Progenitor cell of endocrine pancreas (in vitro differentiated cells): ENCODE measurements around the gene BCHE. TPM values are rescaled to one million over a fixed set of nuclear protein-coding genes. Genes with fewer than 3 reads are reported as not detected.

ENCODE experiments used
- DNase-seq: peaks from one replicate; pipeline ENCODE4 v3.0.0; 2021; ENCODE audit warnings: low spot score; ENCODE audit not compliant: unreplicated experiment
- H3K27ac Mint-ChIP-seq: 2 replicates; pipeline ENCODE4 v1.8.0; 2021; ENCODE audit warnings: mild to moderate bottlenecking, moderate library complexity, mixed read lengths
- H3K27me3 Mint-ChIP-seq: 2 replicates; pipeline ENCODE4 v1.8.0; 2021; ENCODE audit warnings: mixed read lengths
- H3K36me3 Mint-ChIP-seq: 2 replicates; pipeline ENCODE4 v1.8.0; 2022; ENCODE audit warnings: mixed read lengths; ENCODE audit not compliant: insufficient read depth
- H3K4me1 Mint-ChIP-seq: 2 replicates; pipeline ENCODE4 v1.8.0; 2021; ENCODE audit warnings: low read depth, mixed read lengths
- H3K4me3 Mint-ChIP-seq: 2 replicates; pipeline ENCODE4 v1.8.0; 2021; ENCODE audit warnings: low read depth, mild to moderate bottlenecking, moderate library complexity, mixed read lengths
- H3K9me3 Mint-ChIP-seq: 2 replicates; pipeline ENCODE4 v1.8.0; 2021; ENCODE audit warnings: low read depth, mixed read lengths
- CTCF ChIP-seq: fragments of 200-600 bp; sonication (generic); IDR thresholded peaks from one replicate; pipeline ENCODE4 v1.5.0; 2021; ENCODE audit warnings: antibody characterized with exemption, mild to moderate bottlenecking; ENCODE audit not compliant: unreplicated experiment
- total RNA-seq: library from RNA; stranded (reverse); gene quantifications from 2 replicates; pipeline ENCODE4 v1.2.1, GENCODE V29; 2021

Gene BCHE
- total RNA-seq, 1 donor from 2014 or later: 1.1 TPM

- TF ChIP-seq CTCF: no peak
- no peaks in the 10 kb centered on the region for H3K9me3 Mint-ChIP-seq
Measured at GRCh38 chr3:165749821-165750220, 87.4 kb downstream of the BCHE start.

GRCh38 chr3:165749241-165749640 is 88.0 kb downstream of the BCHE start:
- Mint-ChIP-seq H3K27ac (no peak overlapping the region), H3K36me3 (no peaks in the 10 kb centered on the region), H3K4me3 (no peak overlapping the region), H3K4me1 (no peaks in the 10 kb centered on the region), H3K9me3 (no peaks in the 10 kb centered on the region), H3K27me3 (no peaks in the 10 kb centered on the region)
- DNase-seq: no peak
- no peak for TF ChIP-seq CTCF

More at GRCh38 chr3:165749821-165750220, 87.4 kb downstream of the BCHE start:
- DNase-seq: no peak
- H3K27ac Mint-ChIP-seq: no peak overlapping the region
- H3K27me3 Mint-ChIP-seq: no peaks in the 10 kb centered on the region
- H3K4me3 Mint-ChIP-seq: no peak overlapping the region
- H3K36me3 Mint-ChIP-seq: no peaks in the 10 kb centered on the region
- no peaks in the 10 kb centered on the region for H3K4me1 Mint-ChIP-seq

GRCh38 chr3:165748094-165748493 is 89.1 kb downstream of the BCHE start:
- Mint-ChIP-seq H3K4me1 (no peaks in the 10 kb centered on the region), H3K9me3 (no peaks in the 10 kb centered on the region)

GRCh38 chr3:165746874-165747273 is 90.3 kb downstream of the BCHE start:
- DNase-seq: no peak
- H3K27ac Mint-ChIP-seq: no peak overlapping the region
- H3K27me3 Mint-ChIP-seq: no peaks in the 10 kb centered on the region
- H3K36me3 Mint-ChIP-seq: no peaks in the 10 kb centered on the region
- TF ChIP-seq CTCF: no peak
- H3K4me3 Mint-ChIP-seq: no peak overlapping the region
- H3K9me3 Mint-ChIP-seq: no peaks in the 10 kb centered on the region
- H3K4me1 Mint-ChIP-seq: no peaks in the 10 kb centered on the region

More at GRCh38 chr3:165748094-165748493, 89.1 kb downstream of the BCHE start:
- Mint-ChIP-seq H3K27me3 (no peaks in the 10 kb centered on the region), H3K27ac (no peak overlapping the region), H3K36me3 (no peaks in the 10 kb centered on the region), H3K4me3 (no peak overlapping the region)
- TF ChIP-seq CTCF: no peak
- no peak for DNase-seq

GRCh38 chr3:165744025-165744424 is 93.2 kb downstream of the BCHE start:
- Mint-ChIP-seq H3K4me1 (no peaks in the 10 kb centered on the region), H3K4me3 (no peak overlapping the region), H3K36me3 (no peaks in the 10 kb centered on the region), H3K27ac (no peak overlapping the region), H3K9me3 (no peaks in the 10 kb centered on the region), H3K27me3 (no peaks in the 10 kb centered on the region)
- no peak for TF ChIP-seq CTCF
- no peak for DNase-seq
